GM19395 (cell line): ENCODE measurements around the gene ITFG1.
"Not testable (repeated sequence)": the region's sequence is repeated elsewhere in the genome, so short reads cannot be mapped to it uniquely, and the experiment has no call there.

ENCODE experiments used
- ATAC-seq: cut with Tn5 transposase; IDR thresholded peaks from one replicate; pipeline ENCODE4 v1.9.1; 2021; ENCODE audit warnings: mild to moderate bottlenecking, moderate library complexity; ENCODE audit not compliant: unreplicated experiment

The ITFG1 gene

DNA sequence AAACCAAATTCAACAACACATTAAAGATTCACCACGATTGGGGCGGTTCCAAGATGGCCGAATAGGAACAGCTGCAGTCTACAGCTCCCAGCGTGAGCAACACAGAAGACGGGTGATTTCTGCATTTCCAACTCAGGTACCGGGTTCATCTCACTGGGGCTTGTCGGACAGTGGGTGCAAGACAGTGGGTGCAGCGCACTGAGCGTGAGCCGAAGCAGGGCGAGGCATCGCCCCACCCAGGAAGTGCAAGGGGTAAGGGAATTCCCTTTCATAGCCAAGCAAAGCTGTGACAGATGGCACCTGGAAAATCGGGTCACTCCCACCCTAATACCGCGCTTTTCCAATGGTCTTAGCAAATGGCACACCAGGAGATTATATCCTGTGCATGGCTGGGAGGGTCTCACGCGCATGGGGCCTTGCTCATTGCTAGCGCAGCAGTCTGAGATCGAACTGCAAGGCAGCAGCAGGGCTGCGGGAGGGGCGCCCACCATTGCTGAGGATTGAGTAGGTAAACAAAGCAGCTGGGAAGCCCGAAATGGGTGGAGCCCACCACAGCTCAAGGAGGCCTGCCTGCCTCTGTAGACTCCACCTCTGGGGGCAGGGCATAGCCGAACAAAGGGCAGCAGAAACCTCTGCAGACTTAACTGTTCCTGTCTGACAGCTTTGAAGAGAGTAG, 113.7 kb downstream of the ITFG1 start:
- ATAC-seq, result not testable (repeated sequence)

DNA sequence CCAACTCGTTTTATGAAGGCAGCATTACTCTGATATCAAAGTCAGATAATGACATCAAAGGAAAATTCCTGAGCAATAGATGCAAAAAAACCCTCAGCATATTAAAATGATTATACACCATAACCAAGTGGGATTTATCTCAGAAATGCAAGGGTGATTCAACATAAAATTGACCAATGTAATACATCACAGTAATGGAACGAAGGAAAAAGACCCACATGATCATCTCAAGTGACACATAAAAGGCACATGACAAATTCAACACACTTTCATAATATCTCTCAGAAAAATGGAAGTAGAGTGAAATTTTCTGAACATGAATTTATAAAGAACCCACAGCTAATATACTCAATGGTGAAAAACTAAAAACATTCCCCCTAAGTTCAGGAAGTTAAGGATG, 118.8 kb downstream of the ITFG1 start:
- ATAC-seq, result no peak

DNA sequence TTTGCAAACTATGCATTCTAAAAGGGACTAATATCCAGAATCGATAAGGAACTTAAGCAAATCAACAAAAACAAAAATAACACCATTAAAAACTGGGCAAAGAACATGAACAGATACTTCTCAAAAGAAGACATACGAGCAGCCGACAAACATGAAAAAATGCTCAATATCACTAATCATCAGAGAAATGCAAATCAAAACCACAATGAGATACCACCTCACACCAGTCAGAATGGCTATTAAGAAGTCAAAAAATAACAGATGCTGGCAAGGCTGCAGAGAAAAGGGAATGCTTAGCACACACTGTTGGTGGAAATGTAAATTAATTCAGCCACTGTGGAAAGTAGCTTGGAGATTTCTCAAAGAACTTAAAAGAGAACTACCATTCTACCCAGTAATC, 130.3 kb downstream of the ITFG1 start:
- not testable (repeated sequence) for ATAC-seq

DNA sequence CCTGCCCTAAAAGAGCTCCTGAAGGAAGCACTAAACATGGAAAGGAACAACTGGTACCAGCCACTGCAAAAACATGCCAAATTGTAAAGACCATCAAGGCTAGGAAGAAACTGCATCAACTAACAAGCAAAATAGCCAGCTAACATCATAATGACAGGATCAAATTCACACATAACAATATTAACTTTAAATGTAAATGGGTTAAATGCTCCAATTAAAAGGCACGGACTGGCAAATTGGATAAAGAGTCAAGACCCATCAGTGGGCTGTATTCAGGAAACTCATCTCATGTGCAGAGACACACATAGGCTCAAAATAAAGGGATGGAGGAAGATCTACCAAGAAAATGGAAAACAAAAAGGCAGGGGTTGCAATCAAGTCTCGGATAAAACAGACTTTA, 136.6 kb downstream of the ITFG1 start:
- not testable (repeated sequence) for ATAC-seq

DNA sequence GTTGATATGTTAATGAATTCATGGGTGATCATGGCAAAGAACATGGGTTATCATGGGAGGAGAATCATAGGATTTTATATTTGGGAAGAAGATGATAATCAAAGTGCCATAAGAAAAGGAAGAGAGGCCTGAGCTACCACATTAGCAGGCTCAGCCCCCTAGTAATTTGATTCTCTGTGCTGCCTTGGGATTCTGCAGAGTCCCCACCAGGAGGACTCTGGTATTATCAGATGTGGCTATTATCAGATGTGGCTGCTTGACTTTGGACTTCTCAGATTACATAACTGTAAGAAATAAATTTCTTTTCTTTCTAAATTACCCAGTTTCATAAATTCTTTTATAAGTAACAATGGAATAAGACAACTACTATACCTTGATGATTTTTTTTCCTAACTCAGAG, 137.6 kb downstream of the ITFG1 start:
- no peak for ATAC-seq

DNA sequence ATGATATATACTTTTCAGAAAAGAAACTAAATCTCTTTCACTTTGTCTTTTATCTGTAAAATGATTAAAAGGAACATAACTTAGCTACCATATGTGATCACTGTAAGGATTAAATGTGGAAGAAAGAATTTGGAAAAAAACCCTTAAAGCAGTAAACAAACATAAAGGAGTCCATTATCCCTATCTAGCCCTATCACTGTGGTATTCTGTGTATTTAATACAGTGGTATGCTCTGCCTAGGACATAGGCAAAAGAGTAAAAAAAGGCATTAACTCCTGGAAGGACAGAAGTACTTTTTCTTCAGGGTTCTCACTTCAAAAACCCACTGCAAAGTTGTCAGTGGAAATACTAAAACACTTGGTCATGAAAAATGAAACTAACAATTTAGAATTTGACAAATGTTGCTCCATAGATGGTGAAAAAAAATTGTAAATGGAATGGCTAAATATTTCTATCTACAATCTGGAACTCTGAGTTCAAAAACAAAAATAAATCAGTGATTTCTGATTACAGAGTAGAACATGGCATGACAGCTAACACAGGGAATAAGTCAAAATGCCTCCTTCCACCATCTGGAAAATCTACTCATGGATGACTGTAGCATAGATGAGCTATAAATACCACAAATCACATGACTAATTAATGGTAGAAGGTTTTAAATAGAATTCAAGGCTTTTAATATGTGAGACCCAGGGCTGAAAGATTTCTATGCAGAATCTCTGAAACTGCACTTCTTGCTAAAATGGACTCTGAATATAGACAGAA, 140.1 kb downstream of the ITFG1 start:
- no peak for ATAC-seq

DNA sequence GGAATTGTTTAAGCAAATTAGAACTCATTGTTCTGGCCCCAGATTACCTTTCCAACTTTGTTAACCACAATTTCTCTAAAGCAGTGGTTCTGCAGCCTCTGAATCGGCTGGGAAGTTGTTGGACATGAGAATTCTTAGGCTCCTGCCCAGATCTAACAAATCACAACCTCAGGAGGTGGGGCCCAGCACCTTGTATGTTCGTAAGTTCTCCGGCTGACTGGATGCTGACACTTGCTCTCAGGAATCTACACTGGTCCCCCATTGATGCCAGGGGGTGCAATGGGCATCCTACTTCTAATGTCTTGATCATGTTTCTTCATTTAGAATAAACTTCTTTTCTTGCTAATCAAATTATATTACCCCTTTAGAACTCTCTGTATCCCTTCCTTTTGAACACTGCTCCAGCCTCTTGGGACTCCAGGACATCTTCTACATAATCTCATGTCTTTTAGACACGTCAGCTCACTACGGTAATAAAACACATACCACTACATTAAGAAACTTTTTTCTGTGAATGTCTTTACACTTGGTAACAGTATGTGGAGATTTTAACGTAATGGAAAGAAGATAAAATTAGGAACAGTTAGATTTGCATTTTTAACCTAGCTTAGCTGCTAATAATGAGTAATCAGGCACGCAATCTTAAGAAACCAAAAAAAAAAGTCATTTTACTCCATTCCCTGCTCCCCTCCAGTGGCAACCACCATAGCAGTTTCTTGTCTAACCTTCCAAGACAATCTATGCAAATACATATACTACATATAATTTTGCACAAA, 143.2 kb downstream of the ITFG1 start:
- no peak for ATAC-seq

DNA sequence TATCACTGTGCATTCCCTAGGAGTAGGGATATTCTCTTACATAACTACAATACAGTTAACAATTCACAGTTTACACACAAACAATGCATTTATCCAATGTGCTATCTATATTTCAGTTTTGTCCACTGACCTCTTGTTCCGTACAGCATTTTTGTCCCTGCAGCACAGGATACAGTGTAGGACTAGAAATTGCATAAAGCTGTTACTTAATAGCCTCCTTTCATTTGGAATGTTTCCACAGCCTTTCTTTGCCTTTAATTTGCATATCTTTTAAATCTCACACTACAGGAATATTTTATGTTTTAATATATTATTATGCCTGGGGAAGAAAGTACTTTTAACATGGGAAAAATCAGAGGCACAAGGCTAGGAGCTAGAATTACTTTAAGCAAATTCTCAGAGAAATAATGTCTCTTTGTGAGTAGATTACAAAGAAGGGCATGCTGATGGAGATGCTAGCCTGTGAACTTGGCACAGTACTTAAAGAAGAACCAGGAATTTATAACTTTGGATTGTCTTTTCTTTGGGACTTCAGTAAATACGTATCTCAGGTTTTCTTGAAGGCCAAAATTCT, 144.3 kb downstream of the ITFG1 start:
- ATAC-seq, result no peak

DNA sequence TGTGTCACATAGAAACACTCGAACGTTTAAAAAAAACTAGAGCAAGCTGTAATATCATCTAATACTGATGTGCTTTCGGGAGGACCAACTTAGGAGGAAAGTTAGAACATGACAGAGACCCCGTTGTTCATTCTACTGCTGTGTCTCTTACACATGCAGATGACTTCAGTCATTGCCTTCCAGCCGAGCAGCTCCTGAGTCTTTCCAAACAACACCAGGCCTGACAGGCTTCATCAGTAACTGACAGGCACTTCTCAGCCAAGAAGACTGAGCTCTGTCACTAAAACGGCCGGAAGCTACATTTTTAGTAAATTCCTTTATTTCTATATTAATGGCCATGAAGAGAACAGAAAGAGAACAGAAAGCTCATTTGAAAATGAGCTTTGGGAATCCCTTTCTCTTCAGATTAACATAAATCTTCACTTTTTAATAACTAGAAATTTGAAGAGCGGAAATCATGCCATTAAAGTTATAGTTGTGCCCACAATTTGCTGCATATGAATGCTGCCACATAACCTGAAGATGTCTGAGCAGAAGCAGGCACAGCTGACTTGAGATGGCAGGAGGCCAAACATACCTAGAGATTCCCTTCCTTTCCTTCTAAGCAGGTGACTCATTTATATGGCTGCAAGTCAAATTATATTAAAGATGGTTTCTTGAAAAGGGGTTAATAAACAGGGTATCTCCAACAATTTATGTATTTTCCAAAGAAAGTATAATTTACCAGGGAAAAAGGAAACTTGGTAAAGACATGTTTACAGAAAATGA, 148.9 kb downstream of the ITFG1 start:
- ATAC-seq, result no peak

DNA sequence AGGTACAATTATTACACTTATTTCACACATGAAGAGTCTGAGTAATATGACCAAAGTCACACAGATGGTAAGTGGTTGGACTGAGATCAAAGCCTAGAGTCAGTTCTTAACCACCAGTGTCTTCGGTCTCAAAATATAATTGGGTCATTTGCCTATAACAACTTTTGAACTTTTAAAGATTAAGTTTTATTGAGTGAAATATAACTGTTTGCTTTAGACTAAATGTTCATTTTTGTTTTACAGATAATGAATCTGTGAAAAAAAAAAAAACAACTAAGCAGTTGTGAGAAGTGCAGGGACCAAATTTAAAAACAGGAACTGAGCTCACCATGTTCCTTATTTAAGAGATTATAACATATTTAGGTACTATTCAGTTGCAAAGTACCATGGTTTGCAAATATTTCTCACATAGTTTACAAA, 150.1 kb downstream of the ITFG1 start:
- no peak for ATAC-seq

DNA sequence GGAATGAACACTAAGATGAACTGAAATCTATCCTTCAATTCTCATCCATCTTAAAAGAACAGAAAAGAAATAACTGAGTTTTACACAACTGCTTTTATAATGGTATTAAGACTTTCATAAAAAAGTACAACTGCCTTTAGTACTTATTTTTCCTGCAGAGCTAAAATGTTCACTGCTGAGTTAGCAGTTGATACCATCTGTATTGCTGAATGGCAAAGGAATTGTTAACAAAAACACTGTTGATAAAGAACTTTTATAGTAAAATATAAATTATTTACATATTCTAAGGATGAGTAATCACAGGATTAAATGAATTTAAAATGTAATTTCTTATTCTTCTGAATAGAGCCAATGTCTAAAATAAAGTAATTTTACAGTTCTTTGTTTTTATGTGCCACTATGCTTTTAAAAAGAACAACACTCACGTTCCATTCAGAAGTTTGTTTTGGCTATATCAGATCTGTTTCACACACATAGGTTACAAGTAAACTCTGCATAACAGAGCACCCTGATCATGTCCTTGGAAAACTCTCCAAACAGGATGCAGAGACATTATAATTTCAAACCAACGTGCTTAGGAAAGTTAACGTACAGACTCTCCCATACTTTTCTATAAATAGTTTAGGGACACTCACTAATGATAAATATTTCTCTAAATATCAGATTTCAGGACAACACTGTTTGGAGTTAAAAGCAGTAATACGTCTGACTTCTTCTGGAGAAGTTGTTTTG, 151.1 kb downstream of the ITFG1 start:
- ATAC-seq, result no peak

DNA sequence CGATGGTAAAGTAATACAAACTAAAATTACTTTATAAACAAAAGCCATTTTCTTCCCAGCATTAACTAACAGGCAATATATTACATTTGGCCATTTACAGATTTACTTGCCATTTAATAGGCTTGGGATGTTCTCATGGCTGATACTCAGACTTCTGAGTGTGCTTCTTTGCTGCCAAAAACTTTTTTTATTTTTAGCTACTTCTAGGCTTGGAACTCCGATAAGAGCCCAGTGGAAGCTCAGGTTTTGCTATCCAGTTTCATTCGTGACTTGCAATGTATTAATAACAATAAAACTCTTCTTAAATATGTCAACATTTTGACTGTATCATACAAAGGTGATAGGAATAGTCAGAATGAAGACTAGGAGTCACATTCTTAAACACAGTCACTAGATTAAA, 152.3 kb downstream of the ITFG1 start:
- ATAC-seq, result no peak

DNA sequence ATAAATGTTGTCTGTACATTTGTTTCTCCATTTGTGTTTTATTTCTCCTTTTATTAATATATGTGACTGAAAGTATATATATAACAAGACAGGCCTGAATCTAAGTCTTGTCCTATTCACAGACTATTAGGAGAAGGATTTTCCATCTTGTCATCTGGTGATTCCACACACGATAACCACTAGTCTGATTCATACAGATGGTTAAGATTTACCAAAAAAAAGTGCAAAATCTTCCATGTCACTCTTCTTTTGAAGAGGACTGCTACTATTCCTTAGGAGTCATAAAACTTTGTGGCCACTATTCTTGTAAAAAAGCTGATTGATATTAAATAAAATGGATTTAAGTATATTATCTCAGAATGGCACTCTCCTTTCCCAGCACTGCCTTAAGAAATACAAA, 156.3 kb downstream of the ITFG1 start:
- no peak for ATAC-seq

DNA sequence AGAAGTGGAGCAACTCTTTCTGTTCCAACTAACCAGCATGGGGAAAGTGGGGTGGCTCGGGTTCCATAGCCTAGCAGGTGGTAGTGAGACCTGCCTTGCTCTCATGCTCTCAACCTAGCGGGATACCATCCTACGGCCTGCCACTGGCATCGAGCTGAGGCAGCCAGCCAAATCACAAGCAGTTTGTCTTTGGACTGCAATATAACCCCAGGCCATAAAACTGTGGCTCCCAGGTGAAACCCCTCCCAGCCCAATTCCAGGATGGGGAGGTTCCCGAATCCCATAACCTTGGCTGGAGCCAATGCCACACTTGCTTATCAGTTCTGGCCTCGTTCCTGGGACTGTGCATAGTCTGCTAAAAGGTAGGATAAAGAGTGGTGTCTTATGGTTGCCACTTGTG, 161.3 kb downstream of the ITFG1 start:
- ATAC-seq, result no peak

DNA sequence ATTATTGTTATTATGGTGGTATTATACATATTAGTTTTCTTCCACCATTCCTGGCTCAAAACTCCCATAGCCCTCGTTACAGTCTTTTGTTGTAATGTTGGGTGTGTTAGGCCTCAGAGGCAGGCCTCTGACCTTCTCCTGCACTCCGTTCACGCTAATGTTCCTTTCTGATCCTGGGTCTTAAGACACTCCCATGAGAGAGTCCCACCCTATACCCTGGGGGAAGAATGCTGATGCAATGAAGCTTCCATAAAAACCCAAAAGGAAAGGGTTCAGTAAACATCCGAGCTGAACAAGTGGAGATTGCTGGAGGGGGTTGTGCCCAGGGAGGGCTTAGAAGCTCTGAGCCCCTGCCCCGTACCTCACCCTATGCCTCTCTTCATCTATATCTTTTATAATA, 175.9 kb downstream of the ITFG1 start:
- ATAC-seq, result no peak

DNA sequence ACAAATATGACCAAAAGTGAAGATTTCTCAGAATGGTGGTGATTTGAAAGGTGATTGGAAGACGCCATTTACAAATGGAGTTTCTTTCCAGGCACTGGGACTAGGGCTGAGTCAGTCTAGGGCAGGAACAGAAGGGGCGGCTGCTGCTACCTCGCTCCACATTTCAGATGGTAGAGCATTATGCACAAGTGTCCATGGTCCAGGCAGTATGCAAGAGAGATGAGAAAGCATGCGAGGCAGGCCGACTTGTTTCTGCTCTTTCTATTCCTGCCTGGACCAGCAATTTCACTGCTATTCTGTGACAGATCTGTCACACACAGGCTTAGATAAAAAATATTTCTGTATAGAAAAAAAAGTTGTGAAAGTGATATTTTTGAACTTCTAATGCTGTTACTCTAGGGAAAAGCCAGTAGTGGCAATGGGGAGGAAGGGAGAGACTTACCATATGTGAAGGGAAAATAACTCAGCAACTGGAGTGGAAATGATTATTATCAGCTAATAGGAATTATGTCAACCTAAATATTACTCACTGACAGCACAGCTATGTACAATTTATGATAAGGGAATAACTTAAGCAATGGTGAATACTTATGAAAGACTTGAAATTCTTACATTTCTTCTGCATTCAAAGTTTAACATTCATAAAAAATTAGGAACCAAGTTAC, 182.4 kb downstream of the ITFG1 start:
- ATAC-seq, result no peak

DNA sequence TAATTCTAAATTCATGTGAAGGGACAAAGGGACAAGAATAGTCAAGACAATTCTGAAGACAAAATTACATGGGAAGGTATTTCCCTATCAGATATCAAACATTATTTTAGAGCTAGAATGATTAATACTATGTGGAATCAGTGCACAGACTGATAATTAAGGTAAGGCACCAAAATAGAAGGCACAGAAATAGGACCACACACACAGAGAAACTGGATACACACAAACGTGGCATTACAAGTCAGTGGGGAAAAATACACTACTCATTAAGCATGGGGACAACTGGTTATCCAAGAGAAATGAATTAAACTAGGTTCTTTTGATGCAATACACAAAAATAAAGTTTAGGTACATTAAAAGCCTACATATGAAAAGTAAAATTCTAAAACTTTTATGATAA, 184.3 kb downstream of the ITFG1 start:
- ATAC-seq, result no peak

DNA sequence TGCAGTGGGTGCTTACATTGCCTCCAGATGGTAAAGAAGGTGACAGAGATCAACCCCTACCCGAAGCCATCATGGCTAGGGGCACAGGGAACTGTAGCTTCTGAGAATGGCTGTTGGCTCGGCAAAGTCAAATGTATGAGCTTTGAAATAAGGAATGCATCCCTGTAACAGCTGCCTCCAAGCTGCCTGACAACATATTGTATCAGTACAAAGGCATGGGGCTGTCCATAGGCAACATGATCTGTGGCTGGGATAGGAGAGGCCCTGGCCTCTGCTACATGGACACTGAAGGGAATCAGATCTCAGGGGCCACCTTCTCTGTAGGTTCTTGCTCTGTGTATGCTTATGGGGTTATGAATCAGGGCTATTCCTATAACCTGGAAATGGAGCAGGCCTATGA, 197.9 kb downstream of the ITFG1 start:
- no peak for ATAC-seq

DNA sequence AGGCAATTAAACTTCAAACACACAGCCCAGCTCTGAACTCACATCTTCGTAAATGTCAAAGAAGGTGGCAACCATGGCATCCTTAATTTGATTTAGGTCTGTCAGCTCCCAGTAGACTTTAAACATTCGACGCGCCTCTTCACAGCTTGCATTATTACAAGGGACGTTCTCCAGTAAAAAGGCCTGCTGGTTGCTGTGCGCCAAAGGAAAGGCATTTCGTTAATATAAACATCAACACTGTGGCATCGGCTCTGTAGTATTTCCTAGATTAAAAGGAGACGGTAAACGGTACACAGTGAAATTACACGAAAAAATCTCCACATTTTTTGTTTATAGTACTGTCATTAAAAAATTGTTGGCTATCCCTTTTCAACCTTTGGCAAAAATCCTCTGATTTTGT, 200.4 kb downstream of the ITFG1 start:
- ATAC-seq, result no peak
